Panc1 (cell line): ENCODE results near the gene CELA2B.

ENCODE experiments used
- REST ChIP-seq, 2 experiments: IDR thresholded peaks; 2 replicates each; pipeline ENCODE4 v1.6.1; 2011 to 2012; ENCODE audit warnings: low read depth in 2 of 2, control low read depth in 1 of 2, low read length in 1 of 2, mild to moderate bottlenecking in 1 of 2, moderate library complexity in 1 of 2; ENCODE audit not compliant: insufficient read depth in 1 of 2
- TF ChIP-seq, protein P1 (sequence below): fragments of 450-650 bp; IDR thresholded peaks from 2 replicates; pipeline ENCODE4 v1.5.1; 2017; ENCODE audit warnings: mild to moderate bottlenecking

DNA sequence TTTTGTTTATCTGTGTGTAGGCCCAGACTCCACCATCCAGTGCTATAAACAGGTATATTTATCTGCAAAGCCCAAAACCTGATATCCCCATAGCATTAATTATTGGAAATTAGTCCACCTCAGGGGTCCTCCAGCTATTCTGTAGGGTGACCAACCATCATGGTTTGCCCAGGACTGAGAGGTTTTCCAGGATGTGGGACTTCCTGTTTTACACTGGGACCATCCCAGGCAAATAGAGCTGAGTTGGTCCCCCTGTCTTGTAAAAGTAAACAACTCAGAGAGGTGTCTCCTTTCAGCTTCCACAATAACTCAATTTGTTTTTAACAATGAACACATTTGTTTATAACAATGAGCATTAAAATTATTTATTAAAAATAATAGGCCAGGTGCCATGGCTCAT lies 7.8 kb upstream of the CELA2B start:
- TF ChIP-seq, protein P1, sequence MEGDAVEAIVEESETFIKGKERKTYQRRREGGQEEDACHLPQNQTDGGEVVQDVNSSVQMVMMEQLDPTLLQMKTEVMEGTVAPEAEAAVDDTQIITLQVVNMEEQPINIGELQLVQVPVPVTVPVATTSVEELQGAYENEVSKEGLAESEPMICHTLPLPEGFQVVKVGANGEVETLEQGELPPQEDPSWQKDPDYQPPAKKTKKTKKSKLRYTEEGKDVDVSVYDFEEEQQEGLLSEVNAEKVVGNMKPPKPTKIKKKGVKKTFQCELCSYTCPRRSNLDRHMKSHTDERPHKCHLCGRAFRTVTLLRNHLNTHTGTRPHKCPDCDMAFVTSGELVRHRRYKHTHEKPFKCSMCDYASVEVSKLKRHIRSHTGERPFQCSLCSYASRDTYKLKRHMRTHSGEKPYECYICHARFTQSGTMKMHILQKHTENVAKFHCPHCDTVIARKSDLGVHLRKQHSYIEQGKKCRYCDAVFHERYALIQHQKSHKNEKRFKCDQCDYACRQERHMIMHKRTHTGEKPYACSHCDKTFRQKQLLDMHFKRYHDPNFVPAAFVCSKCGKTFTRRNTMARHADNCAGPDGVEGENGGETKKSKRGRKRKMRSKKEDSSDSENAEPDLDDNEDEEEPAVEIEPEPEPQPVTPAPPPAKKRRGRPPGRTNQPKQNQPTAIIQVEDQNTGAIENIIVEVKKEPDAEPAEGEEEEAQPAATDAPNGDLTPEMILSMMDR, result no peak
- no peak for TF ChIP-seq REST (IDR thresholded peaks at IDR 0.05; ENCODE audit: insufficient read depth in 1 of 2, low read depth in 2 of 2, low read length in 1 of 2)
